ENCODE data around the gene PRKN.

Gene PRKN

GRCh38 chr6:162388383-162388777 is 339.2 kb downstream of the PRKN start:
- no peaks in the 10 kb centered on the region for H3K4me1 ChIP-seq (ENCODE audit: insufficient read depth, low read length, severe bottlenecking)
- no peak overlapping the region for H3K9ac ChIP-seq (ENCODE audit: low read length)
- no peaks in the 10 kb centered on the region for H3K9me3 ChIP-seq (ENCODE audit: low read length)
- H3K27ac ChIP-seq (ENCODE audit: low read depth, low read length, poor library complexity, severe bottlenecking): no peak overlapping the region
- no peaks in the 10 kb centered on the region for H4K20me1 ChIP-seq (ENCODE audit: insufficient read depth, low read length)
- H3K9me2 ChIP-seq (ENCODE audit: low read depth, low read length): no peaks in the 10 kb centered on the region
- TF ChIP-seq EZH2 (IDR thresholded peaks at IDR 0.05; ENCODE audit: borderline replicate concordance, low read length) (no peak), CTCF (IDR thresholded peaks at IDR 0.05; ENCODE audit: low read length) (no peak)
- H3K79me2 ChIP-seq (ENCODE audit: insufficient read depth, low read length): no peaks in the 10 kb centered on the region
- H3K36me3 ChIP-seq (ENCODE audit: insufficient read depth, low read length): no peaks in the 10 kb centered on the region
- no peak overlapping the region for H2AFZ ChIP-seq (ENCODE audit: low read length)
- H3K27me3 ChIP-seq (ENCODE audit: insufficient read depth, low read length): no peaks in the 10 kb centered on the region
- no peak overlapping the region for H3K4me2 ChIP-seq (ENCODE audit: low read length)
- no peaks in the 10 kb centered on the region for H3F3A ChIP-seq (ENCODE audit: insufficient read depth, low read length)
- no peak overlapping the region for H3K4me3 ChIP-seq (ENCODE audit: low read depth, low read length, poor library complexity, severe bottlenecking)

- no peak overlapping the region for H3K27ac ChIP-seq (ENCODE audit: low read depth, low read length, poor library complexity, severe bottlenecking)
- H2AFZ ChIP-seq (ENCODE audit: low read length): no peak overlapping the region
- H3K9ac ChIP-seq (ENCODE audit: low read length): no peak overlapping the region
- H3K4me2 ChIP-seq (ENCODE audit: low read length): no peak overlapping the region
- no peaks in the 10 kb centered on the region for H3K9me3 ChIP-seq (ENCODE audit: low read length)
- TF ChIP-seq EZH2 (IDR thresholded peaks at IDR 0.05; ENCODE audit: borderline replicate concordance, low read length): no peak
- TF ChIP-seq CTCF (IDR thresholded peaks at IDR 0.05; ENCODE audit: low read length): no peak
- H3K4me3 ChIP-seq (ENCODE audit: low read depth, low read length, poor library complexity, severe bottlenecking): no peak overlapping the region
- H3K27me3 ChIP-seq (ENCODE audit: insufficient read depth, low read length): no peaks in the 10 kb centered on the region
- no peaks in the 10 kb centered on the region for H3K79me2 ChIP-seq (ENCODE audit: insufficient read depth, low read length)
- H3K36me3 ChIP-seq (ENCODE audit: insufficient read depth, low read length): no peaks in the 10 kb centered on the region
- no peaks in the 10 kb centered on the region for H3F3A ChIP-seq (ENCODE audit: insufficient read depth, low read length)
- H4K20me1 ChIP-seq (ENCODE audit: insufficient read depth, low read length): no peaks in the 10 kb centered on the region
- H3K9me2 ChIP-seq (ENCODE audit: low read depth, low read length): no peaks in the 10 kb centered on the region
- H3K4me1 ChIP-seq (ENCODE audit: insufficient read depth, low read length, severe bottlenecking): no peaks in the 10 kb centered on the region
Observed at GRCh38 chr6:162387718-162388382, 339.7 kb downstream of the PRKN start.

GRCh38 chr6:162385980-162386379 is 341.6 kb downstream of the PRKN start:
- no peak overlapping the region for H2AFZ ChIP-seq (ENCODE audit: low read length)
- H3K4me2 ChIP-seq (ENCODE audit: low read length): no peak overlapping the region
- TF ChIP-seq EZH2 (IDR thresholded peaks at IDR 0.05; ENCODE audit: borderline replicate concordance, low read length) (no peak), CTCF (IDR thresholded peaks at IDR 0.05; ENCODE audit: low read length) (no peak)
- no peak overlapping the region for H3K9ac ChIP-seq (ENCODE audit: low read length)
- H3K79me2 ChIP-seq (ENCODE audit: insufficient read depth, low read length): no peaks in the 10 kb centered on the region
- H3K9me2 ChIP-seq (ENCODE audit: low read depth, low read length): no peaks in the 10 kb centered on the region
- no peaks in the 10 kb centered on the region for H3K36me3 ChIP-seq (ENCODE audit: insufficient read depth, low read length)
- H3K4me1 ChIP-seq (ENCODE audit: insufficient read depth, low read length, severe bottlenecking): no peaks in the 10 kb centered on the region
- no peak overlapping the region for H3K4me3 ChIP-seq (ENCODE audit: low read depth, low read length, poor library complexity, severe bottlenecking)
- H4K20me1 ChIP-seq (ENCODE audit: insufficient read depth, low read length): no peaks in the 10 kb centered on the region
- H3K27ac ChIP-seq (ENCODE audit: low read depth, low read length, poor library complexity, severe bottlenecking): no peak overlapping the region
- no peaks in the 10 kb centered on the region for H3K27me3 ChIP-seq (ENCODE audit: insufficient read depth, low read length)
- no peaks in the 10 kb centered on the region for H3K9me3 ChIP-seq (ENCODE audit: low read length)
- H3F3A ChIP-seq (ENCODE audit: insufficient read depth, low read length): no peaks in the 10 kb centered on the region

All from OCI-LY1 (cell line).